H1 (cell line): ENCODE measurements around the gene TBCD. TPM values are rescaled to one million over a fixed set of nuclear protein-coding genes. Genes with fewer than 3 reads are reported as not detected.

ENCODE experiments used
- CTCF ChIA-PET: fragments of 300-600 bp; sonication (Branson Sonifier 250); formaldehyde crosslinking; loops from one replicate; lab custom pipeline; 2021; ENCODE audit not compliant: partially characterized antibody; lab: Charles Lee
- POLR2A ChIA-PET: fragments of 300-600 bp; sonication (Branson Sonifier 250); formaldehyde crosslinking; loops from one replicate; lab custom pipeline; 2021; ENCODE audit warnings: inconsistent platforms; ENCODE audit not compliant: partially characterized antibody; lab: Charles Lee
- DNase-seq, 2 experiments: peaks; one replicate each; pipeline versions ENCODE4 v3.0.0 to v3.0.0-alpha.2; 2010 to 2022; ENCODE audit warnings: low spot score in 2 of 2, low read depth in 1 of 2, mixed read lengths in 1 of 2
- FAIRE-seq: peaks from 2 replicates; lab custom pipeline; 2011; peaks lifted over from hg19 to GRCh38; lab: Jason Lieb, UNC
- H2AFZ ChIP-seq: 2 replicates; pipeline ENCODE4 v1.8.1; 2012; ENCODE audit warnings: low read length, inconsistent platforms
- H2AK5ac ChIP-seq: 2 replicates; pipeline ENCODE4 v1.6.1; 2013; ENCODE audit warnings: low read depth, low read length
- H2BK120ac ChIP-seq: replicated peaks from 2 replicates; pipeline ENCODE3; 2013; ENCODE audit warnings: low read depth, low read length, inconsistent platforms
- H2BK12ac ChIP-seq: 2 replicates; pipeline ENCODE4 v1.6.1; 2013; ENCODE audit warnings: low read depth, low read length
- H2BK15ac ChIP-seq: 2 replicates; pipeline ENCODE4 v1.6.1; 2013; ENCODE audit warnings: low read length
- H2BK20ac ChIP-seq: 2 replicates; pipeline ENCODE4 v1.6.1; 2013; ENCODE audit warnings: low read length
- H2BK5ac ChIP-seq: 2 replicates; pipeline ENCODE4 v1.6.1; 2013; ENCODE audit warnings: low read depth, low read length
- H3K14ac ChIP-seq: 2 replicates; pipeline ENCODE4 v1.6.1; 2013; ENCODE audit warnings: inconsistent platforms; ENCODE audit not compliant: insufficient read length
- H3K18ac ChIP-seq: 2 replicates; pipeline ENCODE4 v1.6.1; 2013; ENCODE audit warnings: low read length; ENCODE audit errors: extremely low read depth
- H3K23ac ChIP-seq: 2 replicates; pipeline ENCODE4 v1.6.1; 2013; ENCODE audit warnings: inconsistent platforms; ENCODE audit not compliant: insufficient read length
- H3K23me2 ChIP-seq: 2 replicates; pipeline ENCODE4 v1.6.1; 2013; ENCODE audit warnings: low read depth, low read length
- H3K27ac ChIP-seq: 2 replicates; pipeline ENCODE4 v1.6.1; 2011; ENCODE audit warnings: low read depth, low read length, inconsistent platforms
- H3K27me3 ChIP-seq, 4 experiments: replicated peaks in 1 of 4; 1 replicate in 1 of 4; 2 replicates in 3 of 4; pipeline versions ENCODE4 v1.6.1 to v1.8.1; 2011 to 2013; ENCODE audit warnings: low read length in 3 of 4, mild to moderate bottlenecking in 3 of 4, inconsistent platforms in 2 of 4, mixed read lengths in 2 of 4, moderate library complexity in 1 of 4; ENCODE audit not compliant: control insufficient read depth in 3 of 4, insufficient read depth in 3 of 4; ENCODE audit errors: extremely low read depth in 1 of 4
- H3K36me3 ChIP-seq, 4 experiments: 2 replicates each; pipeline versions ENCODE4 v1.6.1 to v1.8.1; 2011 to 2013; ENCODE audit warnings: mild to moderate bottlenecking in 4 of 4, low read length in 3 of 4, moderate library complexity in 2 of 4, control low read depth in 1 of 4, inconsistent platforms in 1 of 4; ENCODE audit not compliant: insufficient read depth in 4 of 4, control insufficient read depth in 2 of 4
- H3K4ac ChIP-seq: replicated peaks from 2 replicates; pipeline ENCODE3; 2013; ENCODE audit warnings: low read length, low read depth, mixed read lengths, inconsistent platforms; ENCODE audit not compliant: insufficient read length
- H3K4me1 ChIP-seq, 4 experiments: replicated peaks in 1 of 4; 1 replicate in 1 of 4; 2 replicates in 3 of 4; pipeline versions ENCODE4 v1.6.1 to v1.8.1; 2011 to 2013; ENCODE audit warnings: low read length in 3 of 4, inconsistent platforms in 2 of 4, mixed read lengths in 1 of 4; ENCODE audit not compliant: insufficient read depth in 4 of 4, control insufficient read depth in 3 of 4
- H3K4me2 ChIP-seq, 2 experiments: 2 replicates each; pipeline versions ENCODE4 v1.6.1 to v1.8.1; 2011 to 2013; ENCODE audit warnings: low read depth in 2 of 2, low read length in 2 of 2, control low read depth in 1 of 2, inconsistent platforms in 1 of 2, mild to moderate bottlenecking in 1 of 2; ENCODE audit not compliant: insufficient read depth in 1 of 2
- H3K4me3 ChIP-seq, 4 experiments: fragments of 200-600, 300-600 bp in 1 of 4; sonication (generic), shearing (Covaris generic), sonication (Bioruptor Twin) in 1 of 4; 2 replicates each; pipeline versions ENCODE4 v1.5.1 to v1.8.1; 2011 to 2016; ENCODE audit warnings: low read length in 4 of 4, low read depth in 3 of 4, control low read depth in 2 of 4, inconsistent platforms in 2 of 4, mild to moderate bottlenecking in 2 of 4, mixed read lengths in 1 of 4, moderate library complexity in 1 of 4; ENCODE audit not compliant: insufficient read depth in 2 of 4; ENCODE audit errors: extremely low read depth in 1 of 4
- H3K56ac ChIP-seq: replicated peaks from 2 replicates; pipeline ENCODE3; 2013; ENCODE audit warnings: low read depth, mild to moderate bottlenecking, mixed read lengths, low read length, inconsistent platforms; ENCODE audit not compliant: insufficient read length
- H3K79me1 ChIP-seq: 2 replicates; pipeline ENCODE4 v1.6.1; 2013; ENCODE audit warnings: low read depth, low read length, control low read depth
- H3K79me2 ChIP-seq, 2 experiments: 2 replicates each; pipeline versions ENCODE4 v1.6.1 to v1.8.1; 2012 to 2013; ENCODE audit warnings: low read length in 2 of 2, mild to moderate bottlenecking in 2 of 2, inconsistent platforms in 1 of 2; ENCODE audit not compliant: insufficient read depth in 2 of 2, control insufficient read depth in 1 of 2
- H3K9ac ChIP-seq, 4 experiments: replicated peaks in 1 of 4; 1 replicate in 1 of 4; 2 replicates in 3 of 4; pipeline versions ENCODE4 v1.6.1 to v1.8.1; 2011 to 2013; ENCODE audit warnings: low read depth in 3 of 4, low read length in 3 of 4, control low read depth in 2 of 4, mild to moderate bottlenecking in 2 of 4, moderate library complexity in 2 of 4, inconsistent platforms in 1 of 4; ENCODE audit errors: extremely low read depth in 1 of 4
- H3K9me3 ChIP-seq, 2 experiments: 2 replicates each; pipeline versions ENCODE4 v1.6.1 to v1.8.1; 2012 to 2013; ENCODE audit warnings: mild to moderate bottlenecking in 2 of 2, moderate library complexity in 2 of 2, control low read depth in 1 of 2, inconsistent platforms in 1 of 2, low read depth in 1 of 2, low read length in 1 of 2, mixed read lengths in 1 of 2; ENCODE audit not compliant: insufficient read depth in 2 of 2
- H4K20me1 ChIP-seq, 2 experiments: replicated peaks in 1 of 2; 2 replicates each; pipeline versions ENCODE3 to v1.8.1; 2011 to 2013; ENCODE audit warnings: inconsistent platforms in 2 of 2, low read length in 2 of 2, mild to moderate bottlenecking in 1 of 2; ENCODE audit not compliant: insufficient read depth in 2 of 2, control insufficient read depth in 1 of 2
- H4K5ac ChIP-seq: 2 replicates; pipeline ENCODE4 v1.6.1; 2013; ENCODE audit warnings: low read length, low read depth, mixed read lengths, inconsistent platforms; ENCODE audit not compliant: insufficient read length
- H4K8ac ChIP-seq: 2 replicates; pipeline ENCODE4 v1.8.0; 2013; ENCODE audit warnings: mild to moderate bottlenecking, moderate library complexity, low read length, inconsistent platforms; ENCODE audit not compliant: insufficient read depth; ENCODE audit errors: extremely low read depth
- H4K91ac ChIP-seq: replicated peaks from 2 replicates; pipeline ENCODE3; 2013; ENCODE audit warnings: low read length, mixed read lengths, inconsistent platforms; ENCODE audit not compliant: insufficient read length
- NANOG ChIP-seq: IDR thresholded peaks from 2 replicates; pipeline ENCODE4 v1.6.1; 2011; ENCODE audit warnings: low read length, low read depth, mild to moderate bottlenecking, inconsistent platforms; ENCODE audit not compliant: insufficient read depth, poor library complexity, severe bottlenecking
- WGBS, 2 experiments: shearing (Covaris generic) in 1 of 2; methylation state at CpG; one replicate each; pipeline versions ENCODE4 v1.1.6 to v1.1.7; 2013 to 2015; ENCODE audit warnings: low lambda C conversion rate in 2 of 2, mixed read lengths in 2 of 2, inconsistent platforms in 1 of 2, low coverage in 1 of 2, missing lambda C conversion rate in 1 of 2; ENCODE audit not compliant: insufficient replicate concordance in 2 of 2, insufficient coverage in 1 of 2, insufficient read length in 1 of 2; ENCODE audit errors: extremely low coverage in 1 of 2, missing lambda C conversion rate in 1 of 2; 5-methylcytosine and 5-hydroxymethylcytosine counted together
- polyA plus RNA-seq, 7 experiments: library from polyadenylated mRNA; depleted of rRNA in 3 of 7; stranded (reverse) in 5 of 7; unstranded in 2 of 7; fragments of >200 nt in 5 of 7; fragments of 200-250 nt in 2 of 7; gene quantifications; 1 replicate in 5 of 7; 2 replicates in 1 of 7; 4 replicates in 1 of 7; pipeline versions ENCODE4 v1.2.1 to v1.2.3, GENCODE V29; 2011 to 2013; ENCODE audit warnings: missing spikeins in 2 of 7, mixed read lengths in 2 of 7
- total RNA-seq: library from RNA; stranded (reverse); fragmentation: NEBNext Ultra II Directional; extraction: Animal tissue kit (Norgen Biotek cat#: 25700); gene quantifications from 2 replicates; pipeline ENCODE4 v1.2.1, GENCODE V29; 2021

The TBCD gene
- total and polyA plus RNA-seq, 2 of the 8 experiments (the other 6 are each of a cell fraction or from before 2014, with no cell fraction given), result 118 to 162 TPM

GRCh38 chr17:82812058-82812457 is 60.2 kb downstream of the TBCD start:
- ChIA-PET POLR2A (no interaction called here), CTCF (interaction anchor here (0.8 to 3.5 kb wide), 3 partner anchors 11 to 106 kb away, joined by 3 to 14 read pairs (median 4); no protein-coding TSS in a partner anchor)
- H3K23me2 ChIP-seq, result no peaks in the 10 kb centered on the region
- H3K9ac ChIP-seq, result no peak overlapping the region
- 92% methylated on average over 15 of the region's 15 CpGs; no CpG with 5 or more reads in 1 of the 2 experiments for WGBS, 2 experiments
- H3K4me3 ChIP-seq, result no peak overlapping the region
- peaks cover 8 to 49% (median 23%) of the 10 kb centered on the region in 4 experiments; a peak in 7 of 8 replicates for H3K36me3 ChIP-seq
- no peak overlapping the region for H3K14ac ChIP-seq
- H2BK12ac ChIP-seq, result no peak overlapping the region
- H3K56ac ChIP-seq, result no peak overlapping the region
- no peaks in the 10 kb centered on the region for H3K79me2 ChIP-seq
- no peak overlapping the region for H3K23ac ChIP-seq
- H3K4me1 ChIP-seq, result no peaks in the 10 kb centered on the region
- H2AK5ac ChIP-seq, result no peak overlapping the region
- H3K4ac ChIP-seq, result no peak overlapping the region
- DNase-seq, result no peak
- H4K5ac ChIP-seq, result no peak overlapping the region
- H2BK20ac ChIP-seq, result no peak overlapping the region
- no peak overlapping the region for H2BK15ac ChIP-seq
- H3K18ac ChIP-seq, result no peak overlapping the region
- H2AFZ ChIP-seq, result no peak overlapping the region
- H3K9me3 ChIP-seq, result peaks cover 0 to 3% of the 10 kb centered on the region in 2 experiments; a peak in 1 of 4 replicates
- no peaks in the 10 kb centered on the region for H3K27me3 ChIP-seq
- H4K91ac ChIP-seq, result no peak overlapping the region
- no peak overlapping the region for H3K27ac ChIP-seq
- H2BK120ac ChIP-seq, result no peak overlapping the region
- H3K79me1 ChIP-seq, result no peaks in the 10 kb centered on the region
- H4K8ac ChIP-seq, result no peak overlapping the region
- H2BK5ac ChIP-seq, result no peak overlapping the region
- peaks cover 0 to 2% of the 10 kb centered on the region in 2 experiments for H4K20me1 ChIP-seq
- no peak overlapping the region for H3K4me2 ChIP-seq
- FAIRE-seq, result no peak
- TF ChIP-seq NANOG, result no peak
